GM21526 (cell line): ENCODE results near the gene ACE2.

ENCODE experiments used
- ATAC-seq: cut with Tn5 transposase; IDR thresholded peaks from one replicate; pipeline ENCODE4 v1.9.1; 2021; ENCODE audit warnings: moderate library complexity; ENCODE audit not compliant: unreplicated experiment, low FRiP score

Gene ACE2

DNA sequence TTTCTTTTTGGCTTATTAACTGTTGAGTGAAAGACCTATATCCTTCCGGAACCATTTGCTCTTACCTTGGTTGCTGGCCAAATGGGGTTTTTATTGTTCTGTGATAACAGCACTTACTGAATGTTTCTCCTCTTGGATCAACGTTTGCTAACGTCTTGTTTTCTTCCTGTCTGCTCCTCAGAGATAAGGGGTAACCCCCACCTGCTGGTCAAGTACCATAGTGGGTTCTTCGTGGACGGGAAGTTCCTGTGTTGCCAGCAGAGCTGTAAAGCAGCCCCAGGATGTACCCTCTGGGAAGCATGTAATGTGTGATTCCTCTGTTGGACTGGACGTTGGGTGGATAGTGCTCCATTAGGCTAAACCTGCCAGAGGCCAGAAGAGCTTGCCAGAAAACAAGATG is 84.8 kb downstream of the ACE2 start:
- ATAC-seq, result no peak

- ATAC-seq, result no peak
Observed at GRCh38 chrX:15514279-15514678, 86.5 kb downstream of the ACE2 start.

GRCh38 chrX:15512401-15512965 is 88.3 kb downstream of the ACE2 start:
- ATAC-seq, result no peak

- no peak for ATAC-seq
Observed at GRCh38 chrX:15511563-15511962, 89.2 kb downstream of the ACE2 start.
